Right lobe of liver (tissue), 6 donors: ENCODE results near the gene ISYNA1. TPM values are rescaled to one million over a fixed set of nuclear protein-coding genes. Genes with fewer than 3 reads are reported as not detected.

Experiments used
- ATAC-seq, 4 donors: fragments of 200-7000 bp; cut with Tn5 transposase; one replicate each; pipeline ENCODE4 v1.9.1; 2020; ENCODE audit warnings: mild to moderate bottlenecking in 4 of 4, moderate library complexity in 4 of 4
- DNase-seq, 3 donors: peaks; one replicate each; pipeline ENCODE4 v3.0.0-alpha.2; 2020
- H3K27ac ChIP-seq, 3 donors: fragments of 200-600 bp; one replicate each; pipeline ENCODE4 v1.8.0; 2022
- H3K27me3 ChIP-seq, 2 donors: fragments of 200-600 bp; one replicate each; pipeline ENCODE4 v1.8.0; 2022
- H3K36me3 ChIP-seq, 4 donors: fragments of 200-600 bp; sonication (generic) in 1 of 4; one replicate each; pipeline versions ENCODE4 v1.5.1 to v1.8.0; 2017 to 2022; ENCODE audit warnings: control low read depth in 1 of 4
- H3K4me1 ChIP-seq, 4 donors: fragments of 200-600 bp; sonication (generic) in 1 of 4; one replicate each; pipeline versions ENCODE4 v1.5.1 to v1.8.0; 2017 to 2022; ENCODE audit warnings: control low read depth in 1 of 4
- H3K4me3 ChIP-seq, 3 donors: fragments of 200-600 bp; one replicate each; pipeline ENCODE4 v1.8.0; 2022
- H3K9me3 ChIP-seq, 4 donors: fragments of 200-600 bp; sonication (generic) in 1 of 4; one replicate each; pipeline versions ENCODE4 v1.5.1 to v1.8.0; 2017 to 2022; ENCODE audit warnings: control low read depth in 1 of 4
- POLR2A ChIP-seq: fragments of 450-650 bp; IDR thresholded peaks from one replicate; pipeline ENCODE4 v1.6.1; 2017; ENCODE audit warnings: antibody characterized with exemption, mild to moderate bottlenecking
- WGBS: methylation state at CpG from one replicate; pipeline ENCODE4 v1.1.6; 2018; ENCODE audit warnings: low coverage, low lambda C conversion rate; ENCODE audit not compliant: insufficient coverage; ENCODE audit errors: missing lambda C conversion rate; 5-methylcytosine and 5-hydroxymethylcytosine counted together
- intact Hi-C, 2 donors: fragments of 100-400 bp; cut with DNase I; formaldehyde crosslinking; loops; one replicate each; pipeline versions ENCODE4 v1.11.2 to v1.14.1; 2022
- total RNA-seq, 6 experiments: library from RNA; depleted of rRNA in 2 of 6; stranded (reverse); fragments of >200 nt in 2 of 6; fragmentation: NEBNext Ultra II Directional in 3 of 6; extraction: Animal tissue kit (Norgen Biotek cat#: 25700) in 3 of 6; gene quantifications; one replicate each; pipeline versions ENCODE4 v1.1.0 to v1.2.4, GENCODE V29; 2016 to 2023
- TF ChIP-seq, protein P1 (sequence below), 4 donors: fragments of 200-600 bp in 3 of 4; fragments of 450-650 bp in 1 of 4; IDR thresholded peaks; one replicate each; pipeline versions ENCODE4 v1.5.1 to v1.8.0; 2016 to 2022; ENCODE audit warnings: antibody characterized with exemption in 4 of 4, mild to moderate bottlenecking in 2 of 4
- donor health status: DM: no; HTN: yes; CAD: no.
- donor health status: DM: no; HTN: no; CAD: no.
- donor health status: DM: no; HTN: no; CAD: no.
- donor health status: DM: no; HTN: yes; CAD: no.
- donor health status: DM: no; HTN: yes; CAD: no.

ISYNA1 gene
- total RNA-seq, 6 experiments from 2014 or later = 6.5 to 8.3 (median 7.8) TPM

GRCh38 chr19:18450021-18450930, 12.3 kb upstream of the ISYNA1 start:
- no peaks in the 10 kb centered on the region for H3K27me3 ChIP-seq
- H3K4me3 ChIP-seq = no peak overlapping the region
- peaks cover 0 to 12% (median 4%) of the 10 kb centered on the region in 4 donors for H3K4me1 ChIP-seq
- intact Hi-C loops = loop anchor here (10.0 kb wide), 2 partner anchors 65 to 125 kb away; partner anchors contain the start of gene UBA52 (in 1 of the 2)
- no peaks in the 10 kb centered on the region for H3K9me3 ChIP-seq
- H3K36me3 ChIP-seq = peaks cover 10 to 51% (median 24%) of the 10 kb centered on the region in 4 donors
- TF ChIP-seq, protein P1, sequence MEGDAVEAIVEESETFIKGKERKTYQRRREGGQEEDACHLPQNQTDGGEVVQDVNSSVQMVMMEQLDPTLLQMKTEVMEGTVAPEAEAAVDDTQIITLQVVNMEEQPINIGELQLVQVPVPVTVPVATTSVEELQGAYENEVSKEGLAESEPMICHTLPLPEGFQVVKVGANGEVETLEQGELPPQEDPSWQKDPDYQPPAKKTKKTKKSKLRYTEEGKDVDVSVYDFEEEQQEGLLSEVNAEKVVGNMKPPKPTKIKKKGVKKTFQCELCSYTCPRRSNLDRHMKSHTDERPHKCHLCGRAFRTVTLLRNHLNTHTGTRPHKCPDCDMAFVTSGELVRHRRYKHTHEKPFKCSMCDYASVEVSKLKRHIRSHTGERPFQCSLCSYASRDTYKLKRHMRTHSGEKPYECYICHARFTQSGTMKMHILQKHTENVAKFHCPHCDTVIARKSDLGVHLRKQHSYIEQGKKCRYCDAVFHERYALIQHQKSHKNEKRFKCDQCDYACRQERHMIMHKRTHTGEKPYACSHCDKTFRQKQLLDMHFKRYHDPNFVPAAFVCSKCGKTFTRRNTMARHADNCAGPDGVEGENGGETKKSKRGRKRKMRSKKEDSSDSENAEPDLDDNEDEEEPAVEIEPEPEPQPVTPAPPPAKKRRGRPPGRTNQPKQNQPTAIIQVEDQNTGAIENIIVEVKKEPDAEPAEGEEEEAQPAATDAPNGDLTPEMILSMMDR (IDR thresholded peaks at IDR 0.05) = no peak
- TF ChIP-seq POLR2A = no peak
- DNase-seq (no peak), ATAC-seq (no peak)
- 46% methylated on average over 8 of the region's 33 CpGs for WGBS
- H3K27ac ChIP-seq = no peak overlapping the region

DNA sequence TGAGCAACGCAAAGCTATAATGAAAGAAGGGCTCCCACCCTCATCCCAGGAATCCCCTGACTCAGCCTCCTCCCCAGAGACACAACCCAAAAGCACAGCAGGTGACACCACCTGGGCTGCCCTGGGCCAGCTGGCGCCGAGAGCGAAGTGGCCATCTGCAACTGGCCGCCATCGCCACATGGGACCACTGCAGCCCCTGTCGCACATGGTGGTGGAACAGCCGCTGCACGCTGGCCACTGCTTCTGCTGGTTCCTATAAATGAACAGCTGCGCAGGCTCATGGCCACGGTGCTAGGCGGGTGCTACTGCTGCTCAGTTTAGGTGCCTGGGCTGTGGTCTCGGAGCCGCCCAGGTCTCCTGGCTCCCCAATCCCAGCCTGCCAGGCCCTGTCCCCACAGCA, 11.6 kb upstream of the ISYNA1 start:
- H3K4me1 ChIP-seq = peaks cover 0 to 12% (median 4%) of the 10 kb centered on the region in 4 donors
- peaks cover 10 to 55% (median 29%) of the 10 kb centered on the region in 4 donors for H3K36me3 ChIP-seq
- DNase-seq (no peak), ATAC-seq (no peak)
- no peak overlapping the region for H3K27ac ChIP-seq
- TF ChIP-seq, protein P1 (IDR thresholded peaks at IDR 0.05) = no peak
- no peak for TF ChIP-seq POLR2A
- intact Hi-C loops = loop anchor here in 1 of 2 donors (10.0 kb wide), 1 partner anchor 405 kb away; no protein-coding TSS in a partner anchor
- H3K9me3 ChIP-seq = no peaks in the 10 kb centered on the region
- WGBS = no CpG with 5 or more reads among the region's 14 CpGs
- H3K4me3 ChIP-seq = no peak overlapping the region
- H3K27me3 ChIP-seq = no peaks in the 10 kb centered on the region

DNA sequence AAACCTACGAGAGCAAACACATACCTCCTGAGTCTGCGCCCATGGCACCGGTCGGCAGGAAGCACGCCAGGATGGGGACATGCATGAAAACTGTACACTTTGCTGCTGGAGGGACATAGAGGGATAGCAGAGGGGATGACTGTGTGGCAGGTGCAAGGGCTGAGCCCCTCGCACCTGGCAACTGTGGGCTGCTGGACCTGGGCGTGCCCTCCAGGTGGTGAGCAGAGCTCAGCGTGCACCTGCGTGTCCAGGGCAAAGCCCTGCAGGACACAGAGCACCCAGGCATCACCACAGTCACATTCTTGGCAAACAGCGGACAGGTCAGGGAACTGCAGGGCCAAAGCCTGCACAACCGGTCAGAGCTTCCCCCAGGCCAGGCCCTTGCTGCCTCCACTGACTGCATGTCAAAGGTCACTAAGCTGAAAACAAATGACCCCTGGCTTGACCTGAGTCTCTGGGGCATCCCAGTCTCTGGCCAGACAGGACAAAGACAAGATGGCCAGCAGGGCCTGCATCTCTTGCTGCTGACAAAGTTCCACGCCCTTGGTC, 9.0 kb upstream of the ISYNA1 start:
- Histone ChIP-seq H3K4me1 (peaks cover 0 to 12% (median 4%) of the 10 kb centered on the region in 4 donors), H3K27ac (no peak overlapping the region), H3K4me3 (no peak overlapping the region), H3K9me3 (no peaks in the 10 kb centered on the region), H3K36me3 (peaks cover 10 to 67% (median 34%) of the 10 kb centered on the region in 4 donors), H3K27me3 (no peaks in the 10 kb centered on the region)
- intact Hi-C loops = loop anchor here in 1 of 2 donors (10.0 kb wide), 1 partner anchor 408 kb away; no protein-coding TSS in a partner anchor
- 0% methylated on average over 1 of the region's 12 CpGs for WGBS
- no peak for TF ChIP-seq POLR2A
- TF ChIP-seq, protein P1 (IDR thresholded peaks at IDR 0.05) = no peak
- DNase-seq = peak; percentile 61 to 86 (median 81)
- ATAC-seq = peak; percentile 54 to 83 (median 70)

DNA sequence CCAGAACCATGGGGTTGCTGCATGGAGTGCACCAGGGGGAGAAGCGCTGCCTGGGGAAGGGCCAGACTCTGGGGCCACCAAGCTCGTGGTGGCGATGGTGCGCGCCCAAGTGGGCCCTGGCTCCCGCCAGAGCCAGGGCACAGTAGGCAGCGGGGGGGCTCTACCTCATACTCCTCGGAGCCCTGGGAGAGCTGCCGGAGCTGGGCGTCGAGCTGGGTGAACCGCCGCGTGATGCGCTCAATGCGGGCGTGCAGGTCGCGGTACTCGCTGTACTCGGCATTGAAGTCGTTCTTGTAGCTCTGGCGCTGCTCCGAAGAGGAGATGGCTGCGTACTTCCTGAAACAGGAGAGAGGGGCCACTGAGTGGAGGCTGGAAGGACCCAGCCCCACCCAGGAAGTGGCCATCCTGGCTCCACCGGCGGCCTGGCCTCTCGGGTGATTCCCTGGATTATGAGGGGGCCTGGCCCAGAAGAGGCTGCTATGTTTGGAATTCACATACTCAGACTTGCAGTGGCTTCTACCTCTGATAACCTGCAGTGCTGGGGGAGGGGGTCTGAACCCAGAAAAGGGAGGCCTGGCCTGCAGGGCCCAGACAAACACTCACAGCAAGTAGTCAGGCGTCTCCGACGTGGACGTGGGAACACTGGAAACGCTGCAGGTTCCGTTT, 8.3 kb upstream of the ISYNA1 start:
- intact Hi-C loops = loop anchor here in 1 of 2 donors (10.0 kb wide), 1 partner anchor 409 kb away; no protein-coding TSS in a partner anchor
- TF ChIP-seq, protein P1 (IDR thresholded peaks at IDR 0.05) = no peak
- no peak for TF ChIP-seq POLR2A
- peaks cover 0 to 12% (median 4%) of the 10 kb centered on the region in 4 donors for H3K4me1 ChIP-seq
- DNase-seq = no peak
- ATAC-seq = no peak
- H3K4me3 ChIP-seq = no peak overlapping the region
- no peaks in the 10 kb centered on the region for H3K27me3 ChIP-seq
- H3K9me3 ChIP-seq = no peaks in the 10 kb centered on the region
- H3K27ac ChIP-seq = no peak overlapping the region
- 44% methylated on average over 2 of the region's 34 CpGs for WGBS
- H3K36me3 ChIP-seq = peaks cover 10 to 67% (median 34%) of the 10 kb centered on the region in 4 donors
